H9 (cell line): ENCODE results near the gene MTARC2. TPM values are rescaled to one million over a fixed set of nuclear protein-coding genes. Genes with fewer than 3 reads are reported as not detected.

Experiments
- DNase-seq: peaks from one replicate; pipeline ENCODE4 v3.0.0-alpha.2; 2017
- H2AFZ ChIP-seq: one replicate; pipeline ENCODE4 v1.6.1; 2013; ENCODE audit warnings: mild to moderate bottlenecking, low read length, control low read depth, moderate library complexity
- H2AK5ac ChIP-seq: 2 replicates; pipeline ENCODE4 v1.6.1; 2013; ENCODE audit warnings: low read length, control low read depth, mixed read lengths; ENCODE audit not compliant: insufficient read length
- H2BK120ac ChIP-seq: one replicate; pipeline ENCODE4 v1.6.1; 2013; ENCODE audit warnings: low read depth, mild to moderate bottlenecking, low read length, control low read depth, inconsistent platforms; ENCODE audit not compliant: poor library complexity, severe bottlenecking
- H2BK12ac ChIP-seq: 2 replicates; pipeline ENCODE4 v1.6.1; 2013; ENCODE audit warnings: low read length, control low read depth, mixed read lengths, low read depth; ENCODE audit not compliant: insufficient read length
- H2BK15ac ChIP-seq: 2 replicates; pipeline ENCODE4 v1.6.1; 2013; ENCODE audit warnings: low read depth, low read length, control low read depth
- H2BK20ac ChIP-seq: one replicate; pipeline ENCODE4 v1.6.1; 2013; ENCODE audit warnings: low read depth, mild to moderate bottlenecking, low read length, control low read depth, inconsistent platforms; ENCODE audit not compliant: poor library complexity, severe bottlenecking
- H2BK5ac ChIP-seq: 2 replicates; pipeline ENCODE4 v1.6.1; 2013; ENCODE audit warnings: low read length, control low read depth, mixed read lengths; ENCODE audit not compliant: insufficient read length
- H3K14ac ChIP-seq: 2 replicates; pipeline ENCODE4 v1.6.1; 2013; ENCODE audit warnings: low read length, control low read depth; ENCODE audit not compliant: insufficient read depth
- H3K18ac ChIP-seq: 2 replicates; pipeline ENCODE4 v1.6.1; 2013; ENCODE audit warnings: low read depth, mild to moderate bottlenecking, mixed read lengths, low read length, control low read depth; ENCODE audit not compliant: insufficient read length
- H3K23ac ChIP-seq: 2 replicates; pipeline ENCODE4 v1.6.1; 2013; ENCODE audit warnings: low read length, control low read depth, mixed read lengths, low read depth; ENCODE audit not compliant: insufficient read length
- H3K23me2 ChIP-seq: 2 replicates; pipeline ENCODE4 v1.6.1; 2013; ENCODE audit warnings: low read depth, mild to moderate bottlenecking, mixed read lengths, low read length, control low read depth; ENCODE audit not compliant: insufficient read length, poor library complexity, severe bottlenecking
- H3K27ac ChIP-seq: 2 replicates; pipeline ENCODE4 v1.5.1; 2013; ENCODE audit warnings: low read length, control low read depth, mixed read lengths, low read depth; ENCODE audit not compliant: insufficient read length
- H3K27me3 ChIP-seq: 2 replicates; pipeline ENCODE4 v1.6.1; 2013; ENCODE audit warnings: low read length, control low read depth, inconsistent platforms; ENCODE audit not compliant: insufficient read depth
- H3K4ac ChIP-seq: 2 replicates; pipeline ENCODE4 v1.6.1; 2013; ENCODE audit warnings: low read depth, mild to moderate bottlenecking, control low read depth, inconsistent platforms, low read length, moderate library complexity
- H3K4me1 ChIP-seq: 2 replicates; pipeline ENCODE4 v1.6.1; 2013; ENCODE audit warnings: low read length, control low read depth, inconsistent platforms; ENCODE audit not compliant: insufficient read depth
- H3K4me2 ChIP-seq: 2 replicates; pipeline ENCODE4 v1.6.1; 2013; ENCODE audit warnings: low read length, control low read depth, mixed read lengths; ENCODE audit not compliant: insufficient read length, insufficient read depth
- H3K56ac ChIP-seq: 2 replicates; pipeline ENCODE4 v1.6.1; 2013; ENCODE audit warnings: low read depth, mild to moderate bottlenecking, mixed read lengths, low read length, control low read depth; ENCODE audit not compliant: insufficient read length
- H3K79me1 ChIP-seq: 2 replicates; pipeline ENCODE4 v1.6.1; 2013; ENCODE audit warnings: low read depth, mild to moderate bottlenecking, moderate library complexity, low read length, control low read depth, inconsistent platforms; ENCODE audit not compliant: insufficient read depth, poor library complexity, severe bottlenecking
- H3K79me2 ChIP-seq: 2 replicates; pipeline ENCODE4 v1.6.1; 2013; ENCODE audit warnings: low read length, control low read depth, inconsistent platforms; ENCODE audit not compliant: insufficient read depth
- H3K9ac ChIP-seq: 2 replicates; pipeline ENCODE4 v1.6.1; 2013; ENCODE audit warnings: low read length, control low read depth, mixed read lengths; ENCODE audit not compliant: insufficient read length; ENCODE audit errors: extremely low read depth
- H3K9me3 ChIP-seq: one replicate; pipeline ENCODE4 v1.6.1; 2013; ENCODE audit warnings: low read depth, low read length, inconsistent platforms; ENCODE audit not compliant: control insufficient read depth
- H3T11ph ChIP-seq: one replicate; pipeline ENCODE4 v1.6.1; 2013; ENCODE audit warnings: mild to moderate bottlenecking, low read length, control low read depth, inconsistent platforms
- H4K20me1 ChIP-seq: one replicate; pipeline ENCODE4 v1.6.1; 2013; ENCODE audit not compliant: control insufficient read depth, insufficient read length, insufficient read depth
- H4K5ac ChIP-seq: 2 replicates; pipeline ENCODE4 v1.6.1; 2013; ENCODE audit warnings: low read depth, mild to moderate bottlenecking, mixed read lengths, low read length, control low read depth; ENCODE audit not compliant: insufficient read length
- H4K8ac ChIP-seq: replicated peaks from 2 replicates; pipeline ENCODE4 v1.6.1; 2013; ENCODE audit warnings: low read length, control low read depth, mixed read lengths, low read depth; ENCODE audit not compliant: insufficient read length
- H4K91ac ChIP-seq: 2 replicates; pipeline ENCODE4 v1.6.1; 2013; ENCODE audit warnings: low read depth, mild to moderate bottlenecking, moderate library complexity, mixed read lengths, low read length, control low read depth; ENCODE audit not compliant: insufficient read length
- H3K27ac Mint-ChIP-seq, 3 experiments: 2 replicates in 2 of 3; 3 replicates in 1 of 3; pipeline ENCODE4 v1.8.0; 2020 to 2021; ENCODE audit warnings: mixed read lengths in 3 of 3, mild to moderate bottlenecking in 1 of 3, moderate library complexity in 1 of 3
- H3K27me3 Mint-ChIP-seq: 2 replicates; pipeline ENCODE4 v1.8.0; 2021; ENCODE audit warnings: low read depth, mild to moderate bottlenecking, moderate library complexity, mixed read lengths
- H3K36me3 Mint-ChIP-seq, 3 experiments: 2 replicates in 2 of 3; 3 replicates in 1 of 3; pipeline ENCODE4 v1.8.0; 2020 to 2021; ENCODE audit warnings: low read depth in 3 of 3, mixed read lengths in 3 of 3; ENCODE audit not compliant: insufficient read depth in 1 of 3
- H3K4me1 Mint-ChIP-seq, 2 experiments: 2 replicates each; pipeline ENCODE4 v1.8.0; 2020; ENCODE audit warnings: mixed read lengths in 2 of 2
- H3K4me3 Mint-ChIP-seq, 2 experiments: 2 replicates in 1 of 2; 3 replicates in 1 of 2; pipeline ENCODE4 v1.8.0; 2020 to 2021; ENCODE audit warnings: mild to moderate bottlenecking in 2 of 2, mixed read lengths in 2 of 2, moderate library complexity in 1 of 2
- H3K9me3 Mint-ChIP-seq, 2 experiments: 2 replicates in 1 of 2; 3 replicates in 1 of 2; pipeline ENCODE4 v1.8.0; 2020; ENCODE audit warnings: mild to moderate bottlenecking in 2 of 2, mixed read lengths in 2 of 2, moderate library complexity in 1 of 2
- WGBS: extraction: QIAGEN DNeasy Blood & Tissue Kit; methylation state at CpG from one replicate; pipeline ENCODE4 v1.1.7; 2013; ENCODE audit warnings: missing lambda C conversion rate, low lambda C conversion rate, mixed read lengths; ENCODE audit not compliant: insufficient read length; ENCODE audit errors: extremely low coverage; 5-methylcytosine and 5-hydroxymethylcytosine counted together
- total RNA-seq: library from RNA; stranded (reverse); gene quantifications from 2 replicates; pipeline ENCODE4 v1.2.1, GENCODE V29; 2021
- TF ChIP-seq, protein P1 (sequence below): fragments of 200-600 bp; sonication (generic); conservative IDR thresholded peaks from 3 replicates; pipeline ENCODE4 v1.8.0; 2021; ENCODE audit warnings: antibody characterized with exemption, mild to moderate bottlenecking

The MTARC2 gene
- total RNA-seq, 1 experiment from 2014 or later: 7.7 TPM

DNA sequence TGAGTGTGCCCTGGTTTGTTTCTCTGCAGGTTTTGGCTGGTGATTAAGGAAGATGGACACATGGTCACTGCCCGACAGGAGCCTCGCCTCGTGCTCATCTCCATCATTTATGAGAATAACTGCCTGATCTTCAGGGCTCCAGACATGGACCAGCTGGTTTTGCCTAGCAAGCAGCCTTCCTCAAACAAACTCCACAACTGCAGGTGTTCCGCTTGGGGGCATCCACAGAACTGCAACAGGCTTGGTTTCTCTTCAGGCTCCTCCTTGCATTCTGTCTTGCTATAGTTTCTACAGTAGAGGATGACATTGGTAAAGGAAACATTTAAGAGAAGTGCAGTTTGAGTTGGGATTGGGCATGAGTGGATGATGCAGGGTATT is 6.8 kb downstream of the MTARC2 start:
- no peak overlapping the region for H3K27ac Mint-ChIP-seq
- Histone ChIP-seq H3K14ac (no peak overlapping the region), H3K79me1 (no peaks in the 10 kb centered on the region), H3K18ac (no peak overlapping the region), H3K4ac (no peak overlapping the region), H2AFZ (no peak overlapping the region), H2BK15ac (no peak overlapping the region), H2BK20ac (no peak overlapping the region), H2BK5ac (no peak overlapping the region), H3T11ph (no peak overlapping the region), H3K9ac (no peak overlapping the region), H3K4me1 (no peaks in the 10 kb centered on the region; the same call in 1 of the 2 replicates), H2BK120ac (no peak overlapping the region), H3K4me2 (no peak overlapping the region), H3K79me2 (no peaks in the 10 kb centered on the region), H2AK5ac (no peak overlapping the region), H4K20me1 (no peaks in the 10 kb centered on the region), H4K8ac (no peak overlapping the region), H3K27me3 (peaks cover 2% of the 10 kb centered on the region; the same call in 1 of the 2 replicates), H3K56ac (no peak overlapping the region), H3K9me3 (no peaks in the 10 kb centered on the region), H3K27ac (no peak overlapping the region), H3K23me2 (no peaks in the 10 kb centered on the region), H4K5ac (no peak overlapping the region), H4K91ac (no peak overlapping the region), H2BK12ac (no peak overlapping the region), H3K23ac (no peak overlapping the region)
- H3K36me3 Mint-ChIP-seq: peaks cover 5 to 20% (median 11%) of the 10 kb centered on the region in 3 experiments; a peak in 5 of 7 replicates
- H3K27me3 Mint-ChIP-seq: peaks cover 11% of the 10 kb centered on the region
- H3K4me1 Mint-ChIP-seq: peaks cover 15 to 16% of the 10 kb centered on the region in 2 experiments
- H3K4me3 Mint-ChIP-seq: no peak overlapping the region
- no peaks in the 10 kb centered on the region for H3K9me3 Mint-ChIP-seq
- no peak for DNase-seq
- TF ChIP-seq, protein P1, sequence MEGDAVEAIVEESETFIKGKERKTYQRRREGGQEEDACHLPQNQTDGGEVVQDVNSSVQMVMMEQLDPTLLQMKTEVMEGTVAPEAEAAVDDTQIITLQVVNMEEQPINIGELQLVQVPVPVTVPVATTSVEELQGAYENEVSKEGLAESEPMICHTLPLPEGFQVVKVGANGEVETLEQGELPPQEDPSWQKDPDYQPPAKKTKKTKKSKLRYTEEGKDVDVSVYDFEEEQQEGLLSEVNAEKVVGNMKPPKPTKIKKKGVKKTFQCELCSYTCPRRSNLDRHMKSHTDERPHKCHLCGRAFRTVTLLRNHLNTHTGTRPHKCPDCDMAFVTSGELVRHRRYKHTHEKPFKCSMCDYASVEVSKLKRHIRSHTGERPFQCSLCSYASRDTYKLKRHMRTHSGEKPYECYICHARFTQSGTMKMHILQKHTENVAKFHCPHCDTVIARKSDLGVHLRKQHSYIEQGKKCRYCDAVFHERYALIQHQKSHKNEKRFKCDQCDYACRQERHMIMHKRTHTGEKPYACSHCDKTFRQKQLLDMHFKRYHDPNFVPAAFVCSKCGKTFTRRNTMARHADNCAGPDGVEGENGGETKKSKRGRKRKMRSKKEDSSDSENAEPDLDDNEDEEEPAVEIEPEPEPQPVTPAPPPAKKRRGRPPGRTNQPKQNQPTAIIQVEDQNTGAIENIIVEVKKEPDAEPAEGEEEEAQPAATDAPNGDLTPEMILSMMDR: no peak
- no CpG with 5 or more reads among the region's 4 CpGs for WGBS
